ENCODE measurements around the gene PHLDA2.

DNA sequence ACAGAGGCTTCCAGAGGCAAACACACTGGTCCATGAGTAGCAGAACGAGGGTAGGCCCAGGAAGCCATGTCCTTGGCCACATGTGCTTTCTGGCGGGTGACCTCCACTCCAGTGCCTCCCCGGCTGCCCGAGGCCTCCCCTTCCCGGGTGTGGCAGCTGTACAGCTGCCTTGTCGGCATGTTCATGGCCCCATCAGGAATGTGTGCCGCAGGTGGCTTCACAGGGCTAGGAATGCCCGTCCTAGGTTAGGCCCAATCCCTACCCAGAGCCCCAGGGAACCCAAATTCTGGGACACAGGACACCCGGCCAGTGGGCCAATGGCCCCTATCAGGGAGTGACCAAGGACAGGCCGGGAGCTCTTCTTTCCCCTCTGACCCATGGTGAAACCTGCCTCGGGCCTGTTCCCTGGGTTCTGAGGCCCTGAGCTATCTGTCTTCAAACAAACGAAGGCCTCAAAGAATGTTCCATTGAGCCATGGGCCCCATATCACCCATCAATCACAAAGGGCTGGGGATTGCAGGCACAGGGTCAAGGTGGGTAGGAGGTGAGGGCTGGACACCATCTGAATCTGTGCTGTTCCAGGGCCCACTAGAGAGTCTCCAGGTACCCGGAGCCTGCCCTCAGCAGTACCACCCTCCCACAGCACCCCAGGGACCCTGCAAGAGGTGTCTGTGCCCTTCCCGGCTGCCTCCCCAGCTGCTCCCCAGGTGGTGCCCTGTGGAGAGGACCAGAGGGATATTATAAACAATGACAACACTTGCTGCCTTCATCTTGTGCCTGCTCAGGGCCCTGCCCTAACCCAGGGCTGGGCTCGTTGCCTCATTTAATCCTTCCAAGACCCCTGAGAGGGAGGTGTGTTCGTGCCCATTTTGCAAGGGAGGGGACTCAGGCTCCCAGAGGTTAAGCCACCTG lies 39.6 kb downstream of the PHLDA2 start:
- TF ChIP-seq, protein P1, sequence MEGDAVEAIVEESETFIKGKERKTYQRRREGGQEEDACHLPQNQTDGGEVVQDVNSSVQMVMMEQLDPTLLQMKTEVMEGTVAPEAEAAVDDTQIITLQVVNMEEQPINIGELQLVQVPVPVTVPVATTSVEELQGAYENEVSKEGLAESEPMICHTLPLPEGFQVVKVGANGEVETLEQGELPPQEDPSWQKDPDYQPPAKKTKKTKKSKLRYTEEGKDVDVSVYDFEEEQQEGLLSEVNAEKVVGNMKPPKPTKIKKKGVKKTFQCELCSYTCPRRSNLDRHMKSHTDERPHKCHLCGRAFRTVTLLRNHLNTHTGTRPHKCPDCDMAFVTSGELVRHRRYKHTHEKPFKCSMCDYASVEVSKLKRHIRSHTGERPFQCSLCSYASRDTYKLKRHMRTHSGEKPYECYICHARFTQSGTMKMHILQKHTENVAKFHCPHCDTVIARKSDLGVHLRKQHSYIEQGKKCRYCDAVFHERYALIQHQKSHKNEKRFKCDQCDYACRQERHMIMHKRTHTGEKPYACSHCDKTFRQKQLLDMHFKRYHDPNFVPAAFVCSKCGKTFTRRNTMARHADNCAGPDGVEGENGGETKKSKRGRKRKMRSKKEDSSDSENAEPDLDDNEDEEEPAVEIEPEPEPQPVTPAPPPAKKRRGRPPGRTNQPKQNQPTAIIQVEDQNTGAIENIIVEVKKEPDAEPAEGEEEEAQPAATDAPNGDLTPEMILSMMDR (IDR thresholded peaks at IDR 0.05 in 2 of 3, conservative IDR thresholded peaks at IDR 0.05 in 1 of 3; ENCODE audit: borderline replicate concordance in 1 of 3, insufficient read depth in 1 of 3, low read depth in 2 of 3, low read length in 2 of 3): no peak
- no peak for TF ChIP-seq CEBPB (IDR thresholded peaks at IDR 0.05; ENCODE audit: low read depth)
- TF ChIP-seq POLR2A (IDR thresholded peaks at IDR 0.05; ENCODE audit: borderline replicate concordance, extremely low read depth, insufficient read depth, insufficient read length): no peak
- no peak for TF ChIP-seq YY1 (IDR thresholded peaks at IDR 0.05; ENCODE audit: extremely low read depth, insufficient replicate concordance, low read depth, low read length)
- TF ChIP-seq RAD21 (IDR thresholded peaks at IDR 0.05; ENCODE audit: low read depth): no peak
- no peak for TF ChIP-seq JUND (IDR thresholded peaks at IDR 0.05)
- TF ChIP-seq MAX (IDR thresholded peaks at IDR 0.05): no peak
- TF ChIP-seq ZFX (IDR thresholded peaks at IDR 0.05): peak; percentile 24; the same call in 1 of the 2 replicates
- TF ChIP-seq POLR2AphosphoS5 (IDR thresholded peaks at IDR 0.05; ENCODE audit: low read depth, low read length): no peak
- no peak for TF ChIP-seq EZH2 (IDR thresholded peaks at IDR 0.05)
